Tibial nerve (tissue), 4 donors: ENCODE data around the gene OAS1.

Experiments
- EP300 ChIP-seq, 2 donors: sonication (generic); formaldehyde crosslinking; IDR thresholded peaks; one replicate each; pipeline ENCODE4 v1.6.1; 2017; ENCODE audit warnings: antibody characterized with exemption in 2 of 2, mild to moderate bottlenecking in 1 of 2
- POLR2A ChIP-seq, 2 donors: fragments of 450-650 bp; IDR thresholded peaks; one replicate each; pipeline ENCODE4 v1.6.1; 2017; ENCODE audit warnings: antibody characterized with exemption in 2 of 2, mild to moderate bottlenecking in 2 of 2, moderate library complexity in 2 of 2
- TF ChIP-seq, protein P1 (sequence below), 5 experiments: fragments of 200-600 bp in 3 of 5; fragments of 450-650 bp in 2 of 5; sonication (generic) in 3 of 5; IDR thresholded peaks; one replicate each; pipeline ENCODE4 v1.5.1; 2016 to 2019; ENCODE audit warnings: antibody characterized with exemption in 5 of 5, mild to moderate bottlenecking in 3 of 5, moderate library complexity in 2 of 5

GRCh38 chr12:112870267-112870980 is 36.3 kb upstream of the OAS1 start:
- TF ChIP-seq, protein P1, sequence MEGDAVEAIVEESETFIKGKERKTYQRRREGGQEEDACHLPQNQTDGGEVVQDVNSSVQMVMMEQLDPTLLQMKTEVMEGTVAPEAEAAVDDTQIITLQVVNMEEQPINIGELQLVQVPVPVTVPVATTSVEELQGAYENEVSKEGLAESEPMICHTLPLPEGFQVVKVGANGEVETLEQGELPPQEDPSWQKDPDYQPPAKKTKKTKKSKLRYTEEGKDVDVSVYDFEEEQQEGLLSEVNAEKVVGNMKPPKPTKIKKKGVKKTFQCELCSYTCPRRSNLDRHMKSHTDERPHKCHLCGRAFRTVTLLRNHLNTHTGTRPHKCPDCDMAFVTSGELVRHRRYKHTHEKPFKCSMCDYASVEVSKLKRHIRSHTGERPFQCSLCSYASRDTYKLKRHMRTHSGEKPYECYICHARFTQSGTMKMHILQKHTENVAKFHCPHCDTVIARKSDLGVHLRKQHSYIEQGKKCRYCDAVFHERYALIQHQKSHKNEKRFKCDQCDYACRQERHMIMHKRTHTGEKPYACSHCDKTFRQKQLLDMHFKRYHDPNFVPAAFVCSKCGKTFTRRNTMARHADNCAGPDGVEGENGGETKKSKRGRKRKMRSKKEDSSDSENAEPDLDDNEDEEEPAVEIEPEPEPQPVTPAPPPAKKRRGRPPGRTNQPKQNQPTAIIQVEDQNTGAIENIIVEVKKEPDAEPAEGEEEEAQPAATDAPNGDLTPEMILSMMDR (IDR thresholded peaks at IDR 0.05), result no peak
- no peak for TF ChIP-seq POLR2A (IDR thresholded peaks at IDR 0.05)
- no peak for TF ChIP-seq EP300 (IDR thresholded peaks at IDR 0.05)
